GM18526 (cell line): ENCODE measurements around the gene ASB15.

Experiments
- POLR2A ChIP-seq: IDR thresholded peaks from 3 replicates; pipeline ENCODE4 v1.6.1; 2011; ENCODE audit not compliant: insufficient read length; ENCODE audit errors: extremely low read depth

The ASB15 gene

DNA sequence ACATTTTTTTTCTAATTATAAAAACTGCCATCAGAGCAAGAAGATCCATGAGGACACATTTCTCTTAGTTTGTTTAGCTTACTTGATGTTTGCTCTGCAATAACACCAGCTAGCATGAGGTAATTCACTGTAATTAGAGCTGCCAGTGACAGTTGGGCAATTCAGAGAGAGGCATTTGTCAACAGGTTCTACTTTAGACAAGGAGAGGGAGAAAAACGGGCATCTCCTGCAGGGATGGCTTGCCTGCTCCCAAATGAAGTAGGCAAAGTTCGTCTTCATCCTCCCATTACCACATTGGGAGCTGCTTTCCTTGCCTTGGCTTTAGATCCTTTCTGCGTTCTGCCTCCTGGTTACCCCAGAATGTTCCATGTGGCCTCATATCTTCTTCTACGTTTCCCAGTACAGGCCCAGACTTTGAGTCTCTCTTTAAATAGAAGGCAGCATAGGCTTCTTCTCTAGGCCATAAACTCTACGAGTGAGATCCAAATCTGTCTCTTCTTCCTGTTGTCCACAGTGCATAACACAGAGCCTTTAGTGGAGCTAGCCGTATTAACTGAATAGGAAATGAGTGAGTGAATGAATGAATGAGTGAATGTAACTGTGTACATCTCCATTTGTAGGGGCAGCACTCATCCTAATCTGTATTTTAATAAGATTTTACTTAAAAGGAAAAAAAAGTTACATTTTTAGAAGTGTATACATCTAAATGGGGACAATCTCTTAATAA is 21.2 kb downstream of the ASB15 start:
- TF ChIP-seq POLR2A: no peak

DNA sequence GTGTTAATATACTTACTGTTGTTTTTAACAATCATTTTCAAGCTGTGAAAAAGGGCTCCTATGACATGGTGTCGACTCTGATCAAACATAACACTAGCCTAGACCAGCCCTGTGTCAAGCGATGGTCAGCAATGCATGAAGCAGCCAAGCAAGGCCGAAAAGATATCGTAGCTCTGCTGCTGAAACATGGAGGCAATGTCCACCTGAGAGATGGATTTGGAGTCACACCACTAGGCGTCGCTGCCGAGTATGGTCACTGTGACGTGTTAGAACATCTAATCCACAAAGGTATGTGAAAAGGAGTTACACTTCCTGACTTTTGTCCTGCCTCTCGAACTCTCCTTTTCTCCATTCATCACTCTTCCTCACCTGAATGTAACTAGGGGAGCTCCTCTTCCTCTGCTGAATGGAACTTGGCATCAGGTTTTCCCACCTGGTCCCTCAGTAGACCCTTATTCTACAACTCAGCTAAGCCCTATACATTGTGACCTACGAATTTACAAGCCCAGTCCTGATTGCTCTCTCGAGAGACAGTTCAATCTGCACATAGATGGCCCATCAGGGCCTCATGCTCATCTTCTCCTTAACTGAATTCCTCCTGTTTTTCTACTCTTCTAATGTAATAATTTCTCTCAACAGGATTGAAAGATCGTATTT is 23.0 kb downstream of the ASB15 start:
- TF ChIP-seq POLR2A: no peak

DNA sequence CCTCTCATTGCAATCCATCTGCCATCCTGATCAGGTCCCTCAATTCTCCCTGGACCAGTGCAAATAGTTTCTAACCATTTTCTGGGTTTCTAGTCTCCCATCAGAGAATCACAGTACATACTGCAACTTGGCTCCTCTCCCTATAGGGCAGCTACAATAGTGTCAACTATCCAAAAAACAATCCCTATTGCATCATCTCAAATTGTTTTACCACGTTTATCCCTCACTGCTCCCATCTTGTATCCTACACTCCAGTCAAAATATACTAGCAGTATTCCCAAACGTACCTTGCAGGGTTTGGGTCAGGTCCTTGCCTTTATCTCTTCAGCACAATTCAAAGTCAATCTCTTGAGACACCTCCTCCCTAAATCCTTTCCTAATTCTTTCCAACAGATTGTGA is 23.6 kb downstream of the ASB15 start:
- TF ChIP-seq POLR2A: no peak

DNA sequence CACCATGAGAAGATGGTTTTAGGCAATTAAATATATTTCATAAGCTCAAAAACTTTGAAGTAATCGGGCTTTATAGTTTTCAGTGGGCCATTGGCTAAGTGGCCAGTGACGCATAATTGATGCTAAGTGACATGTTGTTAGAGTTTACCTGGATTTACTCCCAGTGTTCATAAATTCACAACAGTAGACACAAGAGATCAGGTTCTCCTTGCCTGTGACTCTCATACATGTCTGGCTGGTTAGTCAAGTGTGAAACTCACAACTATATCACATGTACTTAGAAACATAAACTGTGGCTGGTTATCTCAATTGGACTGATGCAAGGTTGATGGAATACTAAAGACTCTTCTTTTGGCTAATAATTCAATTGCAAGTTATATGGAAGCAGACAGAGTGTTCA is 26.2 kb downstream of the ASB15 start:
- no peak for TF ChIP-seq POLR2A

DNA sequence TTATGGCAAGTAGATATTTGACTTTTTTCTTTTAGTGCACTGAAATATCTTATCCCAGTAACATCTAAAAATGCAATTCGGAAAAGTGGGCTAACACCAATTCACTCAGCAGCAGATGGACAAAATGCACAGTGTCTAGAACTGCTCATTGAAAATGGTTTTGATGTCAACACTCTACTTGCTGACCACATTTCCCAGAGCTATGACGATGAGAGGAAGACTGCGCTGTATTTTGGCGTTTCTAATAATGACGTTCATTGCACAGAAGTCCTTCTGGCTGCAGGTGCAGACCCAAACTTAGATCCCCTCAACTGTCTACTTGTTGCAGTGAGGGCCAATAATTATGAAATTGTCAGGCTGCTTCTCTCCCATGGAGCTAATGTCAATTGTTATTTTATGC is 27.2 kb downstream of the ASB15 start:
- TF ChIP-seq POLR2A: no peak

DNA sequence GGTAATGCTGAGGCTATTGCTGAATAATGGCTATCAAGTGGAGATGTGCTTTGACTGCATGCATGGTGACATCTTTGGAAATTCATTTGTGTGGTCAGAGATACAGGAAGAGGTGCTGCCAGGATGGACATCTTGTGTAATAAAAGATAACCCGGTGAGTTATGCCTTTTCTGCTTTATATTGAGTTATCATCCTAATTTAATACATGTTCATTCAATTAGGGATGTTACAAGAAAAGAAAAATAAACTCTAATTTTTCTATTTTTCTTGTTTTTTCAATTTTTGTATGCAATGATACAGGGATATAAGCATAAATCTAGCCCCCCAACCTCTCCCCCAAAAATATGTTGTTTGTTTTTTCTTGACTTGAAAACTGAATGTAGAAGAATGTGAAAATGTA is 27.7 kb downstream of the ASB15 start:
- no peak for TF ChIP-seq POLR2A

DNA sequence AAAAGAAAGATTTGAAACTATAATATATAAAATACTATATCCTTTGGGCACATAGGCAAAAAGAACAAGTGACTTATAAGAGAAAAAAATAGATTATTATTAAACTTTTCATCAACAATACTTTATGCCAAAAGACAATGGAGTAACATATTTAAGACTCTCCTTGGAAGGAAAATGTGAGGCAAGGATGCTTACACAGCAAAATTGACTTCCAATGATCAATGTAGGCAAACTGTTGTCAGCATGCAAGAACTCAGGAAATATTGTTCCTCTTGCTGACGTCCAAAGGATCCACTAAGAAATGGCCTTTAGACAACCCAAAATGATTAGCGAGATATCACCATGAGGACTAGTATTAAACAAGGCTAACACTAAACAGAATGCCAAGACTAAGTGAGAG is 31.2 kb downstream of the ASB15 start:
- TF ChIP-seq POLR2A: no peak

DNA sequence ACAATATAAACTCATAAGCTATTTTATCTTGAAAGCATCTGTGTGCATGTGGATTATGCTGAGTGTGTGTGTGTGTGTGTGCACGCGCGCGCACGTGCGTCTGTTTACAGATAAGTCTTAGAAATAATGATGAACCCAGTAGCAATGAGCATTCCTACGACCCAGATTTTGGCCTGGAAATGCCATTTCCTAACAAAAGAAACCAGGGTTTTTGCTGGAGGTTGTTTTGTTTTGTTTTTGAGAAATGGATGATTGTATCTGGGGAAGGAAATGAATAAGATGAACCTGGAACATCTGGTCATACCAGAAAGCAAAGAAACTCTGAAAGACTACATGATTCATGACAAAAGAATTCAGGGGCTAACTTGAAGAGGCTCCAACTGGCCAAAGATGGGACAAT is 31.9 kb downstream of the ASB15 start:
- no peak for TF ChIP-seq POLR2A

DNA sequence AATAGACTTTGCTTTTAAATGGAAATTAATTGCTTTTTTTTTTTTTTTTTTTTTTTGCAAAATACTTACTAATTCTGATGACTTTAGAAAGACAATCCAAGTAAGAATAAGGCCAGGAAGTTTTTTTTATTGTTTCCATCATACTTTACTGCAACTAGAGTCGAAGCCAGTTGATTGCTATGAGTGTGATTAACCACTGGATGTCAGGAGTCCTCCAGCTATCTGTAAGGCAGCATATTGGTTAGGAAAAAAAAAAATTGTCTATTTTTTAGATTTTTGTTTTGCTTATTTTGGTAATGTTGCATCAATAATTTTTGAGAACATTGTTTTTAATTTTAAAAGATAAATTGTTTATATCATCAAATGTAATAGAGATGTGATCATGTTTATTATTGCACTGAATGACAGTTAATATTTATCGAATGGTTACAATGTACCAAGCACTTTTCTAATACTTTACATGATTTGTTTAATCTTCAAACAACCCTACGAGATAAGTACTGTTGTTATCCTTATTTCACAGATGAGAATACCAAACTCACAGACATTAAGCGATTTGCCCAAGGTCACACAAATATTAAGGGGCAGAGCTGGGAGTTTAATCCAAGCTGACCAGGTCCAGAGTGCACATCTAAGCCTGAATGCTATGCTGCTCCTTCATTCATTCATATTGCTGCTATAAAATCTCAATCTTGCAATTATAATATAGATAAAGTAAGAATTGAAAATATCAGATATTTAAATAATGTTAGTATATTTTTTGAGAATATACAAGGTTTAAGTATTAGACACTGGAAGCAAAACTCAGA is 34.1 kb downstream of the ASB15 start:
- no peak for TF ChIP-seq POLR2A

DNA sequence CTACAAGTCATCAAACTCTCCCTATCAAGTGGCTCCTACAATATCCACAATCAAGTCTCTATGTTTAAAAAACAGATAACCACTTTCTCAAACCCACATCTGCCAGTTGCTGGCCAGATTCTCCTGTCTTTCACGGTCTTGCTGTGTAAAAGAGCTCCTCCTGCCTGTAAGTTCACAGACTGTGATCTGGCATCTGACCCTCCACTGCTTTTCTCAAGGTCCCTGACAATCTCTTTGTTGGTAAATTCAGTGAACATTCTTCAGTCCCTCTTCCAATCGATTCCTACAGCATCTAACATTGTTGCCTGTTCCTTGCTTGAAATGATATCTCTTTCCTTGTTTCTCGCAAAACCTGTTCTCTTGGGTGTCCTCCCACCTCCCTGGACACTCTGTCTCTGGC is 35.6 kb downstream of the ASB15 start:
- no peak for TF ChIP-seq POLR2A

DNA sequence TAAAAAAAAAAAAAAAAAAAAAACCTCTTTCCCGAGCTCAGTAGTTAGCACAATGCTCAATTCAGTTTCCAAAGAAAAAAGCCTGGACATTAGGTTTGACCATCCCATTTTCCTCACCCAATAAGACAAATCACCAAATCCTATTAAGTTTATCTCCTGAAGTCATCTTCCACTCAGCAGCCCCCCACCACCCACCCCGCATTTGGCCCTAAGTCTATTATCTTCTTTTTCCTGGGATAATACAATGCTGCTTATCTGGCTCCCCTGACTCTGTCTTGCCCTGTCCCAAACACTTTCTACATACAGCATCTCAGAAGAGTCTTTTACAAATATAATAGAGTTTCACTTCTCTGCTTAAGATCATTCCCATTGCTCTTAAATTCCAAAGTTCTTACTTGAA is 36.3 kb downstream of the ASB15 start:
- no peak for TF ChIP-seq POLR2A

DNA sequence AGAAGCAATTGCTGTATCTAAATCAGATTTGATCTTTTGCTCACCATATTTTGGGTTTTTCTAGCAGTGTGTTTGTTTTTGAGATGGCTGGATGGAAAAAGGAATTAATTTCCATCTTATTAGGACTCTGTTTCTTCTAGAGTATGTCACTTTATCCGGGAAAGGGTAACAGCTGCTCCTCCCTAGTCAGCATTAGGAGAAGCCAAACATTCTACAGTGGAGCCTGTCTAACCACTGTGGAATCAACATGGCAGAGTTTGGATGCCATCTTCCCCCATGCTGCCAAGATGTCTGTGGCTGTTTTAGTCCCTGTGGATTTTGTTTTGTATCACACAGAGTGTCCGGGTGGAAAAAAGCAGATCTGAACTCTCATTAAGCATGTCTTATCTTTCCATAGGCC is 38.0 kb downstream of the ASB15 start:
- TF ChIP-seq POLR2A: no peak

DNA sequence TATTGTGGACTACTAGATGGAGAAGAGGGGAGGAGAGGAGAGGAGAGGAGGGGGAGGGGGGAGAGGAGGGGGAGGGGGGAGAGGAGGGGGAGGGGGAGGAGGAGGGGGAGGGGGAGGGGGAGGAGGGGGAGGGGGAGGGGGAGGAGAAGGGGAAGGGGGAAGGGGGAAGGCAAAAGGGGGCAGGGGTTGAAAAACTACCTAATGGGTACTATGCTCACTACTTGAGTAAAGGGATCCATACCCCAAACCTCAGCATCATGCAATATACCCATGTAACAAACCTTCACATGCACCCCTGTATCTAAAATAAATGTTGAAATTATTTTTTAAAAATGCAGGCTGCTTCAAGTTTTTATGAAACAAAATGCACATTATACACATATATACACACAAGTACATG is 39.0 kb downstream of the ASB15 start:
- no peak for TF ChIP-seq POLR2A

DNA sequence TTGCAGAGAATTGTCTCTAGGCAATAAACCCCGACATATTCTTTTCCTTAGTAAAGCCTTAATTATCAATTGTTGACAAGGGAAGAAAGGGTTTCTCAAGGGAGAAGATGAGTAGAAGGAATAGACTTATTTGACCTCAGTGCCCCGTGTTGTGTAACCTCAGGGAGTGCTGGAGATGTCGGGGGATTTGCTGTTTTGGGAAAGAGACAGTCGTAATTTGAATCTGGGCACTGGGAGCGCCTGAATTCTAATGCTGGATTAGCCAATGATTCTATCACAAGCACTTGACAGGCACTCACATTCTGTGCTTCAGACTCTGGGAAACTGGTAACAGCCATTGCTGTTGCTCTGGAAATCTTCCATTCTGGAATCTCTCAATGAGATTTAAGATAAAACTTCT is 40.3 kb downstream of the ASB15 start:
- TF ChIP-seq POLR2A: no peak

DNA sequence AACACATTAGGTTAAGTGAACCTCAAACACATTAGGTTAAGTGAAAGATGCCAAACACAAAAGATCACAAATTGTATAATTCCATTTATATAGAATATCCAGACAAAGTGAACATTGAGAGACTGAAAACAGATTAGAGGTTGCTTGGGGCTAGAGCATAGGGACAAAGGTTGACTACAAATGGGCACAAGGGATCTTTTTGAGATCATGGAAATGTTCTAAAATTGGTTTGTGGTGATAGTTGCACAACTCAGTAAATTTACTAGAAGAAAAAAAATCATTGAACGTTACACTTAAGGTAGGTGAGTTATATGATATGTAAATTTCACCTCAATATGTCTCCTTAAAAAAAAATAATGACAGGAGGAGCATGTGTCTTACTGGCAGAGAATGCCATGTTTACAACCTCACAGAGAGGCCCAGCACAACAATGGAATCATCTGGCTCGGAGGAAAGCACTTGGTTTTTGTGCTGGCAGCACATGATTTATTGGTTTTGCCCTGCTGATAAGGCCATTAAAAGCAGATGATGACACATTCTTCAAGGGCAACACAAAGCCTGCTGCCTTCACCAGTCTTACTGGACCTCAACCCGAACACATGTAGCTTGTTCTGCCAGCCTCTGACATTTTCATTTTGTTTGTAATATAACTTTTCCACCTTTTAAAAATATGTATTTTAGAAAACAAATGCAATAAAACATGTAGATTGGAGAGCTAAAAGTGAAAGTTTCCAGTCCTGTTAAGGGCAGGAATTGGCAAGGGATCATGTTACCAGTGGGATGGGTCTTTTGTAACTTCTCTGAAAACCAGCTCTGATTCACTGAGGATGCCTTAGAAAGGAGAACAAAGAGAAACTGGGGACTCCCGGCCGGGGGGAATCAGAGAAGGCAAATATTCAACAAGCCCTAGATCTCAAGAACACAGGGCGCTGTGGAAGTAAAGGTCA is 42.1 kb downstream of the ASB15 start:
- no peak for TF ChIP-seq POLR2A
